Measurements from ENCODE around the gene YY1AP1.

YY1AP1 gene

GRCh38 chr1:155717041-155717440 is 28.5 kb upstream of the YY1AP1 start:
- TF ChIP-seq POLR2AphosphoS5 (IDR thresholded peaks at IDR 0.05; ENCODE audit: low read depth, low read length) (no peak), FOXP2 (optimal IDR thresholded peaks at IDR 0.05; ENCODE audit: borderline replicate concordance, extremely low read depth, extremely low read length, insufficient read depth) (no peak), TAF1 (IDR thresholded peaks at IDR 0.05; ENCODE audit: borderline replicate concordance, insufficient read depth, low read length) (no peak), SIN3A (IDR thresholded peaks at IDR 0.05; ENCODE audit: borderline replicate concordance, insufficient read depth, low read length) (no peak)
- TF ChIP-seq, protein P1, sequence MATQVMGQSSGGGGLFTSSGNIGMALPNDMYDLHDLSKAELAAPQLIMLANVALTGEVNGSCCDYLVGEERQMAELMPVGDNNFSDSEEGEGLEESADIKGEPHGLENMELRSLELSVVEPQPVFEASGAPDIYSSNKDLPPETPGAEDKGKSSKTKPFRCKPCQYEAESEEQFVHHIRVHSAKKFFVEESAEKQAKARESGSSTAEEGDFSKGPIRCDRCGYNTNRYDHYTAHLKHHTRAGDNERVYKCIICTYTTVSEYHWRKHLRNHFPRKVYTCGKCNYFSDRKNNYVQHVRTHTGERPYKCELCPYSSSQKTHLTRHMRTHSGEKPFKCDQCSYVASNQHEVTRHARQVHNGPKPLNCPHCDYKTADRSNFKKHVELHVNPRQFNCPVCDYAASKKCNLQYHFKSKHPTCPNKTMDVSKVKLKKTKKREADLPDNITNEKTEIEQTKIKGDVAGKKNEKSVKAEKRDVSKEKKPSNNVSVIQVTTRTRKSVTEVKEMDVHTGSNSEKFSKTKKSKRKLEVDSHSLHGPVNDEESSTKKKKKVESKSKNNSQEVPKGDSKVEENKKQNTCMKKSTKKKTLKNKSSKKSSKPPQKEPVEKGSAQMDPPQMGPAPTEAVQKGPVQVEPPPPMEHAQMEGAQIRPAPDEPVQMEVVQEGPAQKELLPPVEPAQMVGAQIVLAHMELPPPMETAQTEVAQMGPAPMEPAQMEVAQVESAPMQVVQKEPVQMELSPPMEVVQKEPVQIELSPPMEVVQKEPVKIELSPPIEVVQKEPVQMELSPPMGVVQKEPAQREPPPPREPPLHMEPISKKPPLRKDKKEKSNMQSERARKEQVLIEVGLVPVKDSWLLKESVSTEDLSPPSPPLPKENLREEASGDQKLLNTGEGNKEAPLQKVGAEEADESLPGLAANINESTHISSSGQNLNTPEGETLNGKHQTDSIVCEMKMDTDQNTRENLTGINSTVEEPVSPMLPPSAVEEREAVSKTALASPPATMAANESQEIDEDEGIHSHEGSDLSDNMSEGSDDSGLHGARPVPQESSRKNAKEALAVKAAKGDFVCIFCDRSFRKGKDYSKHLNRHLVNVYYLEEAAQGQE (IDR thresholded peaks at IDR 0.05; ENCODE audit: insufficient read depth in 1 of 2, low read depth in 2 of 2, low read length in 2 of 2) = no peak

GRCh38 chr1:155715777-155716176 is 27.2 kb upstream of the YY1AP1 start:
- TF ChIP-seq POLR2AphosphoS5 (IDR thresholded peaks at IDR 0.05; ENCODE audit: low read depth, low read length) (no peak), SIN3A (IDR thresholded peaks at IDR 0.05; ENCODE audit: borderline replicate concordance, insufficient read depth, low read length) (no peak), FOXP2 (optimal IDR thresholded peaks at IDR 0.05; ENCODE audit: borderline replicate concordance, extremely low read depth, extremely low read length, insufficient read depth) (no peak), TAF1 (IDR thresholded peaks at IDR 0.05; ENCODE audit: borderline replicate concordance, insufficient read depth, low read length) (no peak)
- TF ChIP-seq, protein P1 (IDR thresholded peaks at IDR 0.05; ENCODE audit: insufficient read depth in 1 of 2, low read depth in 2 of 2, low read length in 2 of 2) = no peak

- TF ChIP-seq POLR2AphosphoS5 (IDR thresholded peaks at IDR 0.05; ENCODE audit: low read depth, low read length) (no peak), FOXP2 (optimal IDR thresholded peaks at IDR 0.05; ENCODE audit: borderline replicate concordance, extremely low read depth, extremely low read length, insufficient read depth) (no peak), SIN3A (IDR thresholded peaks at IDR 0.05; ENCODE audit: borderline replicate concordance, insufficient read depth, low read length) (no peak), TAF1 (IDR thresholded peaks at IDR 0.05; ENCODE audit: borderline replicate concordance, insufficient read depth, low read length) (no peak)
- TF ChIP-seq, protein P1 (IDR thresholded peaks at IDR 0.05; ENCODE audit: insufficient read depth in 1 of 2, low read depth in 2 of 2, low read length in 2 of 2) = no peak
These were observed 24.5 kb upstream of the YY1AP1 start for GRCh38 chr1:155713075-155713474.

DNA sequence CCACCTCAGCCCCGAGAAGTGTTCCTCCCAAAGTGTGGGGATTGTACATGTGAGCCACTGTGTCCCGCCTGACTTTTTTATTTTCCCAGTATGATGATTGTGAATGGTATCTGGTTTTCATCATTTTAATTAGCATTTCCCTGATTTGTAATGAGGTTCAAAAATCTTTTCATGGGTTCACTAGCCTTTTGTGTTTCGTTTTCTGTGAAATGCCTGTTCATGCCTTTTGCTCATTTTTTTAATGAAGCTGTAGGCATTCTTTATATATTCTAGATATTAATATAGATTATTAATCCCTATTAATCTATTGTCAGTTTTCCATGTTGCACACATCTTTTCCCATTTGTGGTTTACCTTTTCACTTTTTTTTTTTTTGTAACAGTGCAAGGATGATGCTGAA is 20.8 kb upstream of the YY1AP1 start:
- TF ChIP-seq FOXP2 (optimal IDR thresholded peaks at IDR 0.05; ENCODE audit: borderline replicate concordance, extremely low read depth, extremely low read length, insufficient read depth) = no peak
- TF ChIP-seq TAF1 (IDR thresholded peaks at IDR 0.05; ENCODE audit: borderline replicate concordance, insufficient read depth, low read length) = no peak
- TF ChIP-seq POLR2AphosphoS5 (IDR thresholded peaks at IDR 0.05; ENCODE audit: low read depth, low read length) = no peak
- TF ChIP-seq SIN3A (IDR thresholded peaks at IDR 0.05; ENCODE audit: borderline replicate concordance, insufficient read depth, low read length) = no peak

- no peak for TF ChIP-seq TAF1 (IDR thresholded peaks at IDR 0.05; ENCODE audit: borderline replicate concordance, insufficient read depth, low read length)
- no peak for TF ChIP-seq FOXP2 (optimal IDR thresholded peaks at IDR 0.05; ENCODE audit: borderline replicate concordance, extremely low read depth, extremely low read length, insufficient read depth)
- no peak for TF ChIP-seq POLR2AphosphoS5 (IDR thresholded peaks at IDR 0.05; ENCODE audit: low read depth, low read length)
- TF ChIP-seq, protein P1 (IDR thresholded peaks at IDR 0.05; ENCODE audit: insufficient read depth in 1 of 2, low read depth in 2 of 2, low read length in 2 of 2) = no peak
- no peak for TF ChIP-seq SIN3A (IDR thresholded peaks at IDR 0.05; ENCODE audit: borderline replicate concordance, insufficient read depth, low read length)
These were observed 17.6 kb upstream of the YY1AP1 start for GRCh38 chr1:155706139-155706538.
